Colon (tissue), 2 donors: ENCODE data around the gene PTPN14.

Experiments used
- FAIRE-seq: peaks from 2 replicates; lab custom pipeline; 2012; peaks lifted over from hg19 to GRCh38; lab: Jason Lieb, UNC
- donor health status: control.
- donor health status: control.

Gene PTPN14

GRCh38 chr1:214475746-214476145, 75.7 kb downstream of the PTPN14 start:
- no peak for FAIRE-seq

- no peak for FAIRE-seq
These were observed 76.1 kb downstream of the PTPN14 start for GRCh38 chr1:214475331-214475730.

- no peak for FAIRE-seq
These were observed 76.9 kb downstream of the PTPN14 start for GRCh38 chr1:214474467-214474866.

- FAIRE-seq, result no peak
These were observed 77.5 kb downstream of the PTPN14 start for GRCh38 chr1:214473862-214474261.

- no peak for FAIRE-seq
These were observed 78.0 kb downstream of the PTPN14 start for GRCh38 chr1:214473387-214473786.

GRCh38 chr1:214472364-214472763, 79.0 kb downstream of the PTPN14 start:
- no peak for FAIRE-seq

- FAIRE-seq, result no peak
These were observed 79.9 kb downstream of the PTPN14 start for GRCh38 chr1:214471458-214471857.

GRCh38 chr1:214470132-214470531, 81.3 kb downstream of the PTPN14 start:
- no peak for FAIRE-seq

GRCh38 chr1:214469290-214469689, 82.1 kb downstream of the PTPN14 start:
- FAIRE-seq, result no peak

- FAIRE-seq, result no peak
These were observed 84.3 kb downstream of the PTPN14 start for GRCh38 chr1:214467078-214467585.

- FAIRE-seq, result no peak
These were observed 84.9 kb downstream of the PTPN14 start for GRCh38 chr1:214466403-214467077.

GRCh38 chr1:214464445-214465287, 86.7 kb downstream of the PTPN14 start:
- FAIRE-seq, result no peak

- no peak for FAIRE-seq
These were observed 87.8 kb downstream of the PTPN14 start for GRCh38 chr1:214463596-214463995.

- FAIRE-seq, result no peak
These were observed 88.5 kb downstream of the PTPN14 start for GRCh38 chr1:214462882-214463281.

- FAIRE-seq, result no peak
These were observed 90.1 kb downstream of the PTPN14 start for GRCh38 chr1:214461305-214461704.

- no peak for FAIRE-seq
These were observed 91.0 kb downstream of the PTPN14 start for GRCh38 chr1:214460304-214460916.

- no peak for FAIRE-seq
These were observed 91.5 kb downstream of the PTPN14 start for GRCh38 chr1:214459895-214460294.

GRCh38 chr1:214458541-214458940, 92.9 kb downstream of the PTPN14 start:
- no peak for FAIRE-seq

- FAIRE-seq, result no peak
These were observed 95.2 kb downstream of the PTPN14 start for GRCh38 chr1:214455971-214456867.

GRCh38 chr1:214455479-214455878, 95.9 kb downstream of the PTPN14 start:
- FAIRE-seq, result no peak

GRCh38 chr1:214454569-214455396, 96.6 kb downstream of the PTPN14 start:
- FAIRE-seq, result no peak
